ENCODE measurements around the gene NNAT.
"Not testable (repeated sequence)": the region's sequence is repeated elsewhere in the genome, so short reads cannot be mapped to it uniquely, and the experiment has no call there.

NNAT gene, protein sequence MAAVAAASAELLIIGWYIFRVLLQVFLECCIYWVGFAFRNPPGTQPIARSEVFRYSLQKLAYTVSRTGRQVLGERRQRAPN

GRCh38 chr20:37521061-37521771, at the start of gene NNAT:
TSS of gene NNAT (plus strand) at chr20:37521250. CDS start at chr20:37521332, 82 bp downstream.
- Histone ChIP-seq H3K4me3 (replicated peaks; ENCODE audit: low read depth, low read length) (no peak within 1 kb of the TSS), H3K36me3 (ENCODE audit: control insufficient read depth, insufficient read depth, low read length) (peaks cover 8% of the 10 kb centered on the region), H3K27me3 (replicated peaks; ENCODE audit: control insufficient read depth, insufficient read depth, low read length) (no peaks in the 10 kb centered on the region)
- DNase-seq (ENCODE audit: extremely low read depth, insufficient read length), result no peak
- TF ChIP-seq, protein P1, sequence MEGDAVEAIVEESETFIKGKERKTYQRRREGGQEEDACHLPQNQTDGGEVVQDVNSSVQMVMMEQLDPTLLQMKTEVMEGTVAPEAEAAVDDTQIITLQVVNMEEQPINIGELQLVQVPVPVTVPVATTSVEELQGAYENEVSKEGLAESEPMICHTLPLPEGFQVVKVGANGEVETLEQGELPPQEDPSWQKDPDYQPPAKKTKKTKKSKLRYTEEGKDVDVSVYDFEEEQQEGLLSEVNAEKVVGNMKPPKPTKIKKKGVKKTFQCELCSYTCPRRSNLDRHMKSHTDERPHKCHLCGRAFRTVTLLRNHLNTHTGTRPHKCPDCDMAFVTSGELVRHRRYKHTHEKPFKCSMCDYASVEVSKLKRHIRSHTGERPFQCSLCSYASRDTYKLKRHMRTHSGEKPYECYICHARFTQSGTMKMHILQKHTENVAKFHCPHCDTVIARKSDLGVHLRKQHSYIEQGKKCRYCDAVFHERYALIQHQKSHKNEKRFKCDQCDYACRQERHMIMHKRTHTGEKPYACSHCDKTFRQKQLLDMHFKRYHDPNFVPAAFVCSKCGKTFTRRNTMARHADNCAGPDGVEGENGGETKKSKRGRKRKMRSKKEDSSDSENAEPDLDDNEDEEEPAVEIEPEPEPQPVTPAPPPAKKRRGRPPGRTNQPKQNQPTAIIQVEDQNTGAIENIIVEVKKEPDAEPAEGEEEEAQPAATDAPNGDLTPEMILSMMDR (IDR thresholded peaks at IDR 0.05; ENCODE audit: insufficient read depth, low read length, poor library complexity, severe bottlenecking), result no peak

GRCh38 chr20:37471741-37472235, 49.3 kb upstream of the NNAT start:
- no peak for DNase-seq (ENCODE audit: extremely low read depth, insufficient read length)
- TF ChIP-seq, protein P1 (IDR thresholded peaks at IDR 0.05; ENCODE audit: insufficient read depth, low read length, poor library complexity, severe bottlenecking), result no peak
- no peaks in the 10 kb centered on the region for H3K36me3 ChIP-seq (ENCODE audit: control insufficient read depth, insufficient read depth, low read length)
- H3K4me3 ChIP-seq (replicated peaks; ENCODE audit: low read depth, low read length), result no peak overlapping the region
- no peaks in the 10 kb centered on the region; the same call in none of the 2 replicates for H3K27me3 ChIP-seq (replicated peaks; ENCODE audit: control insufficient read depth, insufficient read depth, low read length)

DNA sequence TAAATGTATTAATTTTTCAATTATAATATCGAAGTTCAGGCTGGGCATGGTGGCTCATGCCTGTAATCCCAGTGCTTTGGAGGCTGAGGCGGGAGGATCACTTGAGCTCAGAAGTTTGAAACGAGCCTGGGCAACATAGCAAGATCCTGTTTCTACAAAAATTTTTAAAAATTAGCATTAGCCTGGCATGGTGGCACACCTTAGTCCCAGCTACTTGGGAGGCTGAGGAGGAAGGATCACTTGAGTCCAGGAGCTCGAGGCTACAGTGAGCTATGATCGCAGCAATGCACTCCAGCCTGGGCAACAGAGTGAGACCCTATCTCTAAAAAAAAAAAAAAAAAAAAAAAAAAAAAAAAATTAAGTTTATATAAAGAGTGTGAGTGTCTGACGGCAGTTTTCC, 48.6 kb upstream of the NNAT start:
- H3K36me3 ChIP-seq (ENCODE audit: control insufficient read depth, insufficient read depth, low read length); H3K4me3 ChIP-seq (replicated peaks; ENCODE audit: low read depth, low read length); DNase-seq (ENCODE audit: extremely low read depth, insufficient read length); H3K27me3 ChIP-seq (replicated peaks; ENCODE audit: control insufficient read depth, insufficient read depth, low read length): not testable (repeated sequence)

- no peaks in the 10 kb centered on the region for H3K36me3 ChIP-seq (ENCODE audit: control insufficient read depth, insufficient read depth, low read length)
- TF ChIP-seq, protein P1 (IDR thresholded peaks at IDR 0.05; ENCODE audit: insufficient read depth, low read length, poor library complexity, severe bottlenecking), result no peak
- H3K27me3 ChIP-seq (replicated peaks; ENCODE audit: control insufficient read depth, insufficient read depth, low read length), result no peaks in the 10 kb centered on the region; the same call in none of the 2 replicates
- no peak overlapping the region for H3K4me3 ChIP-seq (replicated peaks; ENCODE audit: low read depth, low read length)
- no peak for DNase-seq (ENCODE audit: extremely low read depth, insufficient read length)
These were observed 47.6 kb upstream of the NNAT start for GRCh38 chr20:37473249-37474000.

GRCh38 chr20:37474386-37474785, 46.7 kb upstream of the NNAT start:
- no peak for DNase-seq (ENCODE audit: extremely low read depth, insufficient read length)
- no peak overlapping the region for H3K4me3 ChIP-seq (replicated peaks; ENCODE audit: low read depth, low read length)
- no peaks in the 10 kb centered on the region for H3K36me3 ChIP-seq (ENCODE audit: control insufficient read depth, insufficient read depth, low read length)
- TF ChIP-seq, protein P1 (IDR thresholded peaks at IDR 0.05; ENCODE audit: insufficient read depth, low read length, poor library complexity, severe bottlenecking), result no peak
- no peaks in the 10 kb centered on the region; the same call in none of the 2 replicates for H3K27me3 ChIP-seq (replicated peaks; ENCODE audit: control insufficient read depth, insufficient read depth, low read length)

GRCh38 chr20:37475252-37475651, 45.8 kb upstream of the NNAT start:
- no peak for DNase-seq (ENCODE audit: extremely low read depth, insufficient read length)
- no peak overlapping the region for H3K4me3 ChIP-seq (replicated peaks; ENCODE audit: low read depth, low read length)
- TF ChIP-seq, protein P1 (IDR thresholded peaks at IDR 0.05; ENCODE audit: insufficient read depth, low read length, poor library complexity, severe bottlenecking), result no peak
- no peaks in the 10 kb centered on the region; the same call in none of the 2 replicates for H3K27me3 ChIP-seq (replicated peaks; ENCODE audit: control insufficient read depth, insufficient read depth, low read length)
- no peaks in the 10 kb centered on the region for H3K36me3 ChIP-seq (ENCODE audit: control insufficient read depth, insufficient read depth, low read length)
